Heart left ventricle (tissue), 13 donors: ENCODE measurements around the gene PSMD13.

Experiments
- CTCF ChIP-seq, 12 donors: fragments of 200-600 bp; sonication (generic) in 4 of 12; IDR thresholded peaks; one replicate each; pipeline versions ENCODE4 v1.5.0 to v1.8.0; 2018 to 2022; ENCODE audit warnings: antibody characterized with exemption in 12 of 12, mild to moderate bottlenecking in 5 of 12
- POLR2A ChIP-seq, 2 donors: fragments of 450-650 bp; IDR thresholded peaks; one replicate each; pipeline ENCODE4 v1.6.1; 2017; ENCODE audit warnings: antibody characterized with exemption in 2 of 2, mild to moderate bottlenecking in 2 of 2, moderate library complexity in 2 of 2
- donor health status: ischemic (EF 13 %, LVEDD 7.1; RV severe dilation, severe dysfunction).
- donor health status: DM: no; HTN: yes; CAD: no.
- donor health status: DM: no; HTN: no; CAD: no.
- donor health status: ischemic (EF 25% LVEDD 6.9; RV normal size, moderate dysfunction).
- donor health status: ischemic (EF 25% LVEDD 5.7; RV mildly dilated, moderate dysfunction).
- donor health status: ischemic (EF 35%, LVEDD 5.7; RV mildly dilated, moderate dysfunction).
- donor health status: nonischemic (EF 11% LVEDD 7.7; RV severe dilation, severe dysfunction).
- donor health status: DM: yes; HTN: yes; CAD: no.
- donor health status: PGD.
- donor health status: ischemic (EF 29% LVEDD 5.4; RV normal size, mild dysfunction).
- donor health status: nonischemic (EF 23%, LVEDD 6.1; RV moderate dilation, normal function).

DNA sequence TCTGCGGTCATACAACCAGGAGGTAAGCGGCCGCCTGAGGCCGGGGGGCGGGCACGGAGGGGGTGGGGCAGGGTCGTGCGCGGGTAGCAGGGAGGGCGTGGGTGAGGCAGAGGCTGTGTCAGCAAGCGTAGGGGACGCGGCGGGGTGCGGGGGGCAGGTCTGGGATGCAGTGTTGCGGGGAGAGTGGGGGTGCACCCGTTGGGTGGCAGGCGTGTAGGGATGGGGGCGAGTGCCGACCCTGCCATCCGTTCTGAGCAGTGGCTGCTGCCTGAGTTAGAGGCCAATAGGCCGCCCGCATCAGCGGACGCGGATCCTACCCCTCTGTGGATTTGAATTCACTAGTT, 27.9 kb upstream of the PSMD13 start:
- TF ChIP-seq CTCF (IDR thresholded peaks at IDR 0.05) (no peak), POLR2A (IDR thresholded peaks at IDR 0.05) (no peak)
